HG03159 (cell line): ENCODE measurements around the gene CNTRL.
"Not testable (repeated sequence)": the region's sequence is repeated elsewhere in the genome, so short reads cannot be mapped to it uniquely, and the experiment has no call there.

Source experiments
- ATAC-seq: cut with Tn5 transposase; IDR thresholded peaks from one replicate; pipeline ENCODE4 v1.9.1; 2021; ENCODE audit warnings: mild to moderate bottlenecking, moderate library complexity; ENCODE audit not compliant: unreplicated experiment

CNTRL gene

DNA sequence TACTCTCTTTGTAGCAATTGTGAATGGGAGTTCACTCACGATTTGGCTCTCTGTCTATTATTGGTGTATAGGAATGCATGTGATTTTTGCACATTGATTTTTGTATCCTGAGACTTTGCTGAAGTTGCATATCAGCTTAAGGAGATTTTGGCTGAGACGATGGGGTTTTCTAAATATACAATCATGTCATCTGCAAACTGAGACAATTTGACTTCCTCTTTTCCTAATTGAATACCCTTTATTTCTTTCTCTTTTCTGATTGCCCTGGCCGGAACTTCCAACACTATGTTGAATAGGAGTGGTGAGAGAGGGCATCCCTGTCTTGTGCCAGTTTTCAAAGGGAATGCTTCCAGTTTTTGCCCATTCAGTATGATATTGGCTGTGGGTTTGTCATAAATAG lies 54.6 kb downstream of the CNTRL start:
- ATAC-seq: not testable (repeated sequence)

DNA sequence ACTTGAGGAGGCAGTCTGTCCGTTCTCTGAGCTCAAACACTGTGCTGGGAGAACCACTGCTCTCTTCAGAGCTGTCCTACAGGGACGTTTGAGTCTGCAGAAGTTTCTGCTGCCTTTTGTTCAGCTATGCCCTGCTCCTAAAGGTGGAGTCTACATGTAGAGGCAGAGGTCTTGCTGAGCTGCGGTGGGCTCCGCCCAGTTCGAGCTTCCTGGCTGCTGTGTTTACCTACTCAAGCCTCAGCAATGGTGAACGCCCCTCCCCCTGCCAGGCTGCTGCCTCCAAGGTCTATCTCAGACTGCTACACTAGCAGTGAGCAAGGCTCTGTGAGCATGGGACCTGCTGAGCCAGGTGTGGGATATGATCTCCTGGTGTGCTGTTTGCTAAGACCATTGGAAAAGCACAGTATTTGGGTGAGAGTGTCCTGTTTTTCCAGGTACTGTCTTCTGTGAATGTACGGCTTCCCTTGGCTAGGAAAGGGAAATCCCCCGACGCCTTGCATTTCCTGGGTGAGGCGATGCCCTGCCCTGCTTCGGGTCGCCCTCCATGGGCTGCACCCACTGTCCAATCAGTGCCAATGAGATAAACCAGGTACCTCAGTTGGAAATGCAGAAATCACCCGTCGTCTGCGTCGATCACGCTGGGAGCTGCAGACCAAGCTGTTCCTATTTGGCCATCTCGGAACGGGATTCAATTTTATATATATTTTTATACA lies 58.5 kb downstream of the CNTRL start:
- no peak for ATAC-seq

DNA sequence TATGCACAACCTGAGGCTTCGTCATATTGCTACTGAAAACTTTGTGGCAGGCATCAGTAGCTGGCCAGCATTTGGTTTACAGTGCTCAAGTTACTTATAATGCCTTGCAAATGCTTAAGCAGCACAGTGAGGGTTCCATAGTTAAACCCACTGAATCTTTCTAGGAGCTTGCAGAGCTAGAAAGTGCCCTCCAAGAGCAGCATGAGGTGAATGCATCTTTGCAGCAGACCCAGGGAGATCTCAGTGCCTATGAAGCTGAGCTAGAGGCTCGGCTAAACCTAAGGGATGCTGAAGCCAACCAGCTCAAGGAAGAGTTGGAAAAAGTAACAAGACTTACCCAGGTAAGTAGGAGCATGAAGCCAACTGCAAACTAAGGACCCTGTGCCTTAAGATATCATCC lies 60.9 kb downstream of the CNTRL start:
- no peak for ATAC-seq

GRCh38 chr9:121138561-121138960 lies 63.8 kb downstream of the CNTRL start:
- no peak for ATAC-seq

DNA sequence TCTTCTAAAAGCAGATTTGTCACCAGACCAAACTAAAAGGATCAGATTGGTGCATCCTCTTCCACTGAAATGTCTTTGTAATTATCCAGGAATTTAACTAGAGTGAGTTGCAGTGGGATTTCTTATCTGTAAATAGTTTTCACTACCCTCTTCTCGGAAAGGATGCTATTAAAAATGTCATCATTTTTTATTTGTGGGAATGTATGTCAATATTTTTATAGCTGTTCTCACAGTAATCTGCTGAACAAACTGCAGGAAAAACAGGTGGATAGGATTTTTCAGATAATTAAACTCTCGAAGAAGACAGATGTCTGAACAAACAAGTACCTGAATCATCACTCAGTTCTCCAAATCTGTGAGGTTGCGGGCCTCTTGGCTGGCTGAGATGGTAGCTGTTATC lies 64.2 kb downstream of the CNTRL start:
- no peak for ATAC-seq

- no peak for ATAC-seq
Measured at GRCh38 chr9:121140162-121140561, 65.4 kb downstream of the CNTRL start.

DNA sequence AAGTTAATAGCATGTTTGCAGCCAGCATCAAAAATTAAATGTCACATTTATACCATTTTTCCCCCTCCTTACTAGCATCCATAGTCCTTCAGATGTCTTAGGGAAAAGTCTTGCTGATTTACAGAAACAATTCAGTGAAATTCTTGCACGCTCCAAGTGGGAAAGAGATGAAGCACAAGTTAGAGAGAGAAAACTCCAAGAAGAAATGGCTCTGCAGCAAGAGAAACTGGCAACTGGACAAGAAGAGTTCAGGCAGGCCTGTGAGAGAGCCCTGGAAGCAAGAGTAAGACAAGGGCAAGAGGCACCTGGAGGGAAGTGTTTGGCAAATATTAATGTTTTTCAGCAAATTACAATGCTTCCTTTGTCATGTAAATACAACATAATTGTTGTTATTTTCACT lies 66.6 kb downstream of the CNTRL start:
- no peak for ATAC-seq

DNA sequence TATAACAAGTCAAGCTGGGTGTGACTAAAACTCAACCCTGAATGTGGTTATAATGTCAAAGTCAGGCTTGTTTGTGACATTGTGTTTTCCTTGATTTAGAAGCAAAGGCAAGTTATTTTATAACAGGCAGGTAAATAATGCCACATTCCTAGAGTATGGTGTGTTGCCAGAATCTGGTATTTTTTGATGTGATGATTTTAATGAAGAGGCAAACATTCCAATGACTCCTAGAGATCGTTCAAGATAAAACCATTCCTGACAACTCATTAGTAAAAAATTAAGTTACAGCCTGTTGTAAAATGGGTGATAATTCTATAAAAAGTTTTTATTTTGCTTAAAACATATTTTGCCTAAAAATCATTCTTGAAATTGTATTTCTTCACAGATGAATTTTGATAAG lies 67.0 kb downstream of the CNTRL start:
- ATAC-seq: no peak

DNA sequence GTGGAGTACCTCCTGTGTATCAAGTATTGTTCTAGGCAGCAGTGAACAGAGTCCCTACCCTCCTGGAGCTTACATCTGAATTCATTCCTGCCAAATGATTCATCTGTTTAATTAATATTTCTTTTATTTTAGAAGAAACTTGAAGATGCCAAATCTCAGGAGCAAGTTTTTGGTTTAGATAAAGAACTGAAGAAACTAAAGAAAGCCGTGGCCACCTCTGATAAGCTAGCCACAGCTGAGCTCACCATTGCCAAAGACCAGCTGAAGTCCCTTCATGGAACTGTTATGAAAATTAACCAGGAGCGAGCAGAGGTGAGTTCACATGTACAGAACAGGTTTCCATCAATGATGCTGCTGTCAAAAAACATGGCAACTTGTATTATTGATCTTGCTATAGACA lies 69.0 kb downstream of the CNTRL start:
- ATAC-seq: no peak

DNA sequence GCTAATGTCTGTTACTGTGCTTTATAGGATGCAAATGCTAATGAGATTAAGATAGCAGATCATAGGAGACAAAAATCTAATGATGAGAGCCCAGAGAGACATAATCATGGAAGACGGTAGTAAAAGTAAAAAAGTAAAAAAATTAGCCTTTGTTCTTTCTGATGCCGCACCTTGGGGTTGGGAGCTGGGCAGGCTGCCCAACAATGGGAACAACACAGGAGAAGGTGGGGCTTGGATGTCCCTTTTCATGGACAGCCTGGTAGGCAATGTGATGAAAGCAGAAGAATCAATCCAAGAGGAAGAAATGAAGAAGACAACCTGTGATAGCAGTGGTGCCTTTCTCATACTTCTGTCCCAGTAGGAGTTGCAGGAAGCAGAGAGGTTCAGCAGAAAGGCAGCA lies 69.7 kb downstream of the CNTRL start:
- no peak for ATAC-seq

- no peak for ATAC-seq
Measured at GRCh38 chr9:121150188-121150587, 75.4 kb downstream of the CNTRL start.

DNA sequence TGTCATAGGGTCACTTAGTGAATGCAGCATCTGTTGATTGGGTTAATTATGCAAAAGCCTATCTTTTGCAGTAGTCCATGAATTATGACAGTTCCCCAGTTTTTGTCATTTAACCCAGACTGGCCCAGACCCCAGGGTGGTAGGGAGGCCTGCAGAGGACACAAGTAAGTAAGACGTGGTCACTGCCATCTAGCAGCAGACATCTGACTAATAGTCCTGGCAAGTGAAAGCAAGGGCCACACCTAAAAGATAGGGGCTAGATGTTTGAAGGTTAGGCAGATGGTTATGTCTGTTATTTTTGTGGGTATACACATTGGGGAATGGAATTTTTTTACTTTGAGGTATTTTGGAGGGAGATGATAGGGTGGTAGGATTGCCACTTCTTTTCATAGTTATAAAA lies 78.9 kb downstream of the CNTRL start:
- no peak for ATAC-seq

DNA sequence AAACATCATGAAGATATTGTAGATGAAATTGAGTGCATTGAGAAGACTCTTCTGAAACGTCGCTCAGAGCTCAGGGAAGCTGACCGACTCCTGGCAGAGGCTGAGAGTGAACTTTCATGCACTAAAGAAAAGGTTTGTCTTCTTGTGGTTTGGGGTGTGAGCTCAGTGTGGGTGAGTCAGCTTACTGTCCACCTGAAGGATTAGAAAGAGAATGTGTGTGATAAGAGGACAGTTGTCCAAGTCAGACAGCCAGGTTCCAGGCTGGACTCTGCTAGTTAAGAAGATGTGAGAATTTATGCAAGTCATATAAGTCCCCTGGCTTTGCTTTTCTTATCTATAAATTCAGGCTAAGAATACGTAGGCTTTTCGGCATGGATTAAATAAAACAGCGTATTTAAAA lies 80.0 kb downstream of the CNTRL start:
- ATAC-seq: no peak

DNA sequence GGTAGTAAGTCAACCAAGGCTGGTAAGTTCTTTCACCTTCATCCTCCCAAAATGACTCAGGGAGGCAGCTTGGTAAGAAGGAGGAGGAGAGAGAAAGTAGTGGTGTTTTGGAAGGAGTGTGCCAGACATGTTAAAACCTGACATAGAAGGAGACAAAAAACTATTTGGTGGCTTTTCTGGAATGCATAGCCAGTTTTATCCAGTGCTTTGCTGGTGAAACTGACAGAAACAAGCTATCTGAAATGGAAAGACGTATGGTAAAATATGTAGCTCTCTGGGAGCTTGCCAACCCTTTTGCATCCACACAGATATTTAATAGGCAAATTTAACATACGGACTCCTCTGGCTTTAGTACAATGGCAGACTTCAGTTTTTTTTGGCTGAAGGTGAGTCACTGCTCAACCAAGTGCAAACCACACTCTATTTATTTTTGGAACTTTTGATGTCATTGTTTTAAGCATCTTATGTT lies 81.5 kb downstream of the CNTRL start:
- ATAC-seq: peak; percentile 90

DNA sequence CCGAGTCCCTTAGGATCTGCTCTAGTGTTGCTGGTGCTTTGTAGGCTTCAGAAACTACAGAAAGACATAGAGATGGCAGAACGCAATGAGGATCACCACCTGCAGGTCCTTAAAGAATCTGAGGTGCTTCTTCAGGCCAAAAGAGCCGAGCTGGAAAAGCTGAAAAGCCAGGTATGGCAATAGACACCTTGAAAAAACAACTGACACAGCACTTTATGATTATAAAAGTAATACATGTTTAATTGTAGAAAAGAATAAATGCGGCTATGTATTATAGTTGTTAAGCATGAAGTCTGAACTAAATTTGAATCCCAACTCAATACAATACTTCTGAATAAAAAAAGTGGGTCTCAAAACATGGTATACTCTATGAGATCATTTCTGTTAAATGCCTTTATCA lies 83.2 kb downstream of the CNTRL start:
- no peak for ATAC-seq

DNA sequence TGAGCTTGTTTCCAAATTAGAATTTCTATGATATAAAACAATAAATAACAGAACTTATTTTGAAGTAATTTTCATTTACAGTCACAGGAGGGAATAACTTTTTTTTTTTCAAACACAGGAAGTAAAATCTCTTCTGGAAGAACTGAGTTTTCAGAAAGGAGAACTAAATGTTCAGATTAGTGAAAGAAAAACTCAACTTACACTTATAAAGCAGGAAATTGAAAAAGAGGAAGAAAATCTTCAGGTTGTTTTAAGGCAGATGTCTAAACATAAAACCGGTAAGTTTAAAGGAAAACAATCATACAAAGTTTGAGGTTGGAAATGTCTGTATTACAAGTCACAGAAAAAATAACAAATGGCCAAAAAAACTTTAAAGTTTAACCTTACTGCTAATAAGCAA lies 85.3 kb downstream of the CNTRL start:
- ATAC-seq: no peak

- no peak for ATAC-seq
Measured at GRCh38 chr9:121168052-121168451, 93.3 kb downstream of the CNTRL start.

DNA sequence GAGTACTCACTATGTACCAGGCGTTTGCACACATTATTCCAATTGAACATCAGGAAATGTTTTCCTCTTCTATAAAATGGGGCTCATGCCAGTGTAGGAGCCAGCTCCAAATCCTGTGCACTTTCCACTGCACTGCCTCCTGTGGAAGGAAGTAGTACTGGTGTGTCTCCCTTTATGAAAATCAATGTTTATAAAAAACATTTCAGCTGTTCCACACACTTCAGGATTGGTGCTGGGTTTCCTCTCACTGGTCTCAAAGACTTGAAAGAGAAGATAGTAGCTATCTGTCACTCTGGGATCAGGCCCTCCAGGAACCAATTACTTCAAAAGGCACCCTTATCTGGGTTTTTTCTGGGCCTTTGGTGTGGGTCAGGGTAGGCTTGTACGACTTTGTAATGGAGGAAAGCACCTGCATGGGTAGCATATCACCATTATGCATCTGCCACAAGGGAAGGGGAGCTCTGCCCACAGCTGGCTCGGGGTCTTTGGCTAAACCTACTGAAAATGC lies 94.4 kb downstream of the CNTRL start:
- ATAC-seq: no peak

DNA sequence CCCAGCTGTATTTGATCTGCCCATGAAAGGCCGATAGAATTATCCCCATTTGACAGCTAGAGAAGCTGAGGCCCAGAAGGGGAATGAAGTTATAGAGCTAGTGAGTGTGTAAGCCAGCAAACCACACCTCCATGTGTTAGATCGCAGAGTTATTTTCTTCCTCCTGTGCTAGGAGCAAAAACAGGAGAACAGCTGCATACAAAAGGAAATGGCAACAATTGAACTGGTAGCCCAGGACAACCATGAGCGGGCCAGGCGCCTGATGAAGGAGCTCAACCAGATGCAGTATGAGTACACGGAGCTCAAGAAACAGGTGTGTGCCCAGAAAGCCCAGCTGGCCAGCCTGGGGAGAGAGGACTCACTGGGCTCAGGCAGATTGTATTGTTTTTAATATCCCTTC lies 96.5 kb downstream of the CNTRL start:
- ATAC-seq: no peak

GRCh38 chr9:121172726-121173487 lies 98.2 kb downstream of the CNTRL start:
- ATAC-seq: no peak

DNA sequence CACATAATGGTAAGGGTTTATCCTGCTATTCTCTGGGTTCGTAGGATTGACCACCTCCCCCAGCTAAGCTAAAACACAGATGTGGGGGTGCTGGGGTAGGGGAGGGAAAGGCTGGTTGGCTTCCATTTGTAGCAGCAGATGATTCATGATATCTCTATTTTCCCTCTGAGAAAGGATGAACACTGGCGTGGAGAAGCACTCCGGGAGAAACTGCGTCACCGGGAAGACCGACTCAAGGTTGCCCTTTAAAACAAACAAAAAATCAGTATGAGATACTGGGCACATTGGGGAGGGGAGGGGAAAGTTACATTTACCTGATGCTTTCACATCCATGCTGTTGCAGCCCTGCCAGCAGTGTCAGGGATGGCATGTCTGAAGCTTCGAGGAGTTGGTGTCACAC lies 98.7 kb downstream of the CNTRL start:
- ATAC-seq: no peak

- no peak for ATAC-seq
Measured at GRCh38 chr9:121178676-121179372, 104.1 kb downstream of the CNTRL start.
